Stimulated activated CD8-positive, alpha-beta memory T cell treated with anti-CD3 and anti-CD28 coated beads, Interleukin-12 subunit alpha, Interleukin-12 subunit beta, amount 100 ng/mL, for 1 hour (primary cell): ENCODE results near the gene CELF1.

Experiments used
- DNase-seq: peaks from one replicate; pipeline ENCODE4 v3.0.0-alpha.2; 2020; ENCODE audit warnings: low read depth

Gene CELF1

GRCh38 chr11:47509077-47509536 lies 43.8 kb downstream of the CELF1 start:
- DNase-seq = no peak

GRCh38 chr11:47508240-47508957 lies 44.5 kb downstream of the CELF1 start:
- no peak for DNase-seq

- DNase-seq = no peak
Measured at GRCh38 chr11:47507563-47508239, 45.2 kb downstream of the CELF1 start.

GRCh38 chr11:47506795-47507562 lies 46.0 kb downstream of the CELF1 start:
- no peak for DNase-seq

- no peak for DNase-seq
Measured at GRCh38 chr11:47506373-47506772, 46.6 kb downstream of the CELF1 start.

GRCh38 chr11:47504910-47505309 lies 48.0 kb downstream of the CELF1 start:
- no peak for DNase-seq

GRCh38 chr11:47503227-47503626 lies 49.7 kb downstream of the CELF1 start:
- DNase-seq = no peak

- DNase-seq = no peak
Measured at GRCh38 chr11:47502767-47503166, 50.2 kb downstream of the CELF1 start.

GRCh38 chr11:47501101-47501500 lies 51.8 kb downstream of the CELF1 start:
- DNase-seq = no peak

GRCh38 chr11:47500121-47500520 lies 52.8 kb downstream of the CELF1 start:
- DNase-seq = no peak

- DNase-seq = no peak
Measured at GRCh38 chr11:47499614-47500013, 53.3 kb downstream of the CELF1 start.

- no peak for DNase-seq
Measured at GRCh38 chr11:47499161-47499560, 53.8 kb downstream of the CELF1 start.

GRCh38 chr11:47498584-47499152 lies 54.3 kb downstream of the CELF1 start:
- DNase-seq = no peak

GRCh38 chr11:47498149-47498548 lies 54.8 kb downstream of the CELF1 start:
- no peak for DNase-seq

GRCh38 chr11:47496808-47497207 lies 56.1 kb downstream of the CELF1 start:
- no peak for DNase-seq

GRCh38 chr11:47495856-47496217 lies 57.1 kb downstream of the CELF1 start:
- no peak for DNase-seq

GRCh38 chr11:47495011-47495855 lies 57.7 kb downstream of the CELF1 start:
- DNase-seq = no peak

GRCh38 chr11:47489395-47489755 lies 63.6 kb downstream of the CELF1 start:
- DNase-seq = no peak

GRCh38 chr11:47488674-47489394 lies 64.1 kb downstream of the CELF1 start:
- no peak for DNase-seq

GRCh38 chr11:47488111-47488510 lies 64.8 kb downstream of the CELF1 start:
- no peak for DNase-seq

- DNase-seq = no peak
Measured at GRCh38 chr11:47487421-47487820, 65.5 kb downstream of the CELF1 start.
